B cell (primary cell): ENCODE results near the gene BRD4. TPM values are rescaled to one million over a fixed set of nuclear protein-coding genes. Genes with fewer than 3 reads are reported as not detected.

ENCODE experiments used
- ATAC-seq: fragments of 200-7000 bp; cut with Tn5 transposase; one replicate; pipeline ENCODE4 v1.10.0; 2021; ENCODE audit warnings: low read depth, mild to moderate bottlenecking, moderate number of reproducible peaks, moderate library complexity
- CTCF ChIA-PET: fragments of 350-600 bp; sonication (Branson Sonifier 250); formaldehyde crosslinking; loops from one replicate; lab custom pipeline; 2021; ENCODE audit warnings: antibody characterized with exemption, inconsistent platforms; lab: Charles Lee
- POLR2A ChIA-PET: fragments of 350-600 bp; sonication (Branson Sonifier 250); formaldehyde crosslinking; loops from one replicate; lab custom pipeline; 2021; ENCODE audit warnings: antibody characterized with exemption; lab: Charles Lee
- DNase-seq: peaks from one replicate; pipeline ENCODE4 v3.0.0; 2013
- H2AFZ ChIP-seq: 2 replicates; pipeline ENCODE4 v1.6.1; 2012; ENCODE audit warnings: mild to moderate bottlenecking, low read depth, low read length; ENCODE audit not compliant: insufficient read depth, poor library complexity, severe bottlenecking
- H3K27ac ChIP-seq, 2 donors: 1 replicate in 1 of 2; 2 replicates in 1 of 2; pipeline ENCODE4 v1.5.1; 2012 to 2013; ENCODE audit warnings: low read length in 2 of 2, mild to moderate bottlenecking in 2 of 2, moderate library complexity in 1 of 2
- H3K27me3 ChIP-seq, 4 experiments: fragments of 200-600 bp in 1 of 4; sonication (generic) in 1 of 4; replicated peaks in 1 of 4; 1 replicate in 2 of 4; 2 replicates in 2 of 4; pipeline versions ENCODE4 v1.6.1 to v1.7.0; 2013 to 2016; ENCODE audit warnings: low read length in 3 of 4, mild to moderate bottlenecking in 2 of 4, mixed read lengths in 1 of 4, moderate library complexity in 1 of 4; ENCODE audit not compliant: insufficient read depth in 4 of 4, control insufficient read depth in 3 of 4; ENCODE audit errors: control extremely low read depth in 1 of 4
- H3K36me3 ChIP-seq, 2 experiments: replicated peaks in 1 of 2; 1 replicate in 1 of 2; 2 replicates in 1 of 2; pipeline versions ENCODE4 v1.6.1 to v1.7.1; 2013; ENCODE audit warnings: low read length in 1 of 2; ENCODE audit not compliant: insufficient read depth in 2 of 2, control insufficient read depth in 1 of 2; ENCODE audit errors: control extremely low read depth in 1 of 2, extremely low read depth in 1 of 2
- H3K4me1 ChIP-seq, 2 donors: fragments of 200-600 bp in 1 of 2; sonication (generic) in 1 of 2; 1 replicate in 1 of 2; 2 replicates in 1 of 2; pipeline versions ENCODE4 v1.5.1 to v1.6.1; 2013 to 2017; ENCODE audit warnings: low read length in 2 of 2; ENCODE audit not compliant: control insufficient read depth in 2 of 2, insufficient read depth in 2 of 2
- H3K4me2 ChIP-seq: replicated peaks from 2 replicates; pipeline ENCODE3; 2012; ENCODE audit warnings: mild to moderate bottlenecking, low read depth, low read length; ENCODE audit not compliant: poor library complexity, severe bottlenecking
- H3K4me3 ChIP-seq, 5 experiments: fragments of 200-600 bp in 1 of 5; sonication (generic) in 1 of 5; 1 replicate in 3 of 5; 2 replicates in 2 of 5; pipeline versions ENCODE4 v1.5.1 to v1.7.0; 2011 to 2016; ENCODE audit warnings: low read length in 4 of 5, mild to moderate bottlenecking in 4 of 5, low read depth in 2 of 5, control low read depth in 1 of 5, moderate library complexity in 1 of 5; ENCODE audit not compliant: insufficient read depth in 1 of 5; ENCODE audit errors: control extremely low read depth in 1 of 5, extremely low read depth in 1 of 5
- H3K79me2 ChIP-seq: fragments of 200-600 bp; sonication (generic); one replicate; pipeline ENCODE4 v1.6.0; 2016; ENCODE audit warnings: low read length; ENCODE audit not compliant: control insufficient read depth, insufficient read depth
- H3K9ac ChIP-seq: fragments of 200-600 bp; sonication (generic); 2 replicates; pipeline ENCODE4 v1.6.1; 2017; ENCODE audit warnings: mild to moderate bottlenecking, low read length, moderate library complexity
- H3K9me3 ChIP-seq, 3 donors: one replicate each; pipeline versions ENCODE4 v1.6.1 to v1.7.1; 2013; ENCODE audit warnings: low read length in 2 of 3; ENCODE audit not compliant: control insufficient read depth in 2 of 3, insufficient read depth in 1 of 3; ENCODE audit errors: control extremely low read depth in 1 of 3
- H4K20me1 ChIP-seq: 2 replicates; pipeline ENCODE4 v1.6.0; 2012; ENCODE audit warnings: mild to moderate bottlenecking, low read length; ENCODE audit not compliant: insufficient read depth, control insufficient read depth, poor library complexity, severe bottlenecking
- H3K27ac Mint-ChIP-seq: one replicate; pipeline ENCODE4 v1.8.0; 2021; ENCODE audit warnings: mixed read lengths
- H3K27me3 Mint-ChIP-seq: one replicate; pipeline ENCODE4 v1.8.0; 2021; ENCODE audit warnings: mixed read lengths
- H3K4me1 Mint-ChIP-seq: one replicate; pipeline ENCODE4 v1.8.0; 2021; ENCODE audit warnings: mixed read lengths
- H3K4me3 Mint-ChIP-seq: one replicate; pipeline ENCODE4 v1.8.0; 2021; ENCODE audit warnings: mixed read lengths
- H3K9me3 Mint-ChIP-seq: one replicate; pipeline ENCODE4 v1.8.0; 2022; ENCODE audit warnings: mixed read lengths; ENCODE audit not compliant: insufficient read depth
- EZH2 ChIP-seq: IDR thresholded peaks from 2 replicates; pipeline ENCODE4 v1.6.1; 2012; ENCODE audit warnings: borderline replicate concordance, low read depth, mild to moderate bottlenecking, moderate library complexity, low read length; ENCODE audit not compliant: insufficient read depth, poor library complexity, severe bottlenecking
- WGBS: methylation state at CpG from one replicate; pipeline ENCODE4 v1.1.5; 2013; ENCODE audit warnings: missing lambda C conversion rate; ENCODE audit not compliant: insufficient coverage; 5-methylcytosine and 5-hydroxymethylcytosine counted together
- intact Hi-C: fragments of 100-400 bp; cut with micrococcal nuclease; formaldehyde crosslinking; loops from one replicate; pipeline ENCODE4 v1.10.0; 2022
- polyA minus RNA-seq: library from RNA; depleted of rRNA, polyadenylated mRNA; stranded (reverse); fragments of >200 nt; gene quantifications from 2 replicates; pipeline ENCODE4 v1.2.3, GENCODE V29; 2012
- polyA plus RNA-seq: library from polyadenylated mRNA; depleted of rRNA; stranded (reverse); fragments of >200 nt; gene quantifications from 2 replicates; pipeline ENCODE4 v1.2.3, GENCODE V29; 2012
- total RNA-seq, 2 donors: library from RNA; stranded (reverse); fragments of 120-200 nt in 1 of 2; gene quantifications; 1 replicate in 1 of 2; 2 replicates in 1 of 2; pipeline versions ENCODE4 v1.2.3 to v1.2.4, GENCODE V29; 2013 to 2022
- TF ChIP-seq, protein P1 (sequence below): fragments of 200-600 bp; IDR thresholded peaks from one replicate; pipeline ENCODE4 v1.8.0; 2022; ENCODE audit warnings: antibody characterized with exemption, mild to moderate bottlenecking

BRD4 gene
- 209 and 233 TPM in 2 replicates for total RNA-seq
- 21.6 TPM for total RNA-seq (2013)
- 27.3 and 30.7 TPM in 2 replicates for polyA plus RNA-seq
- 35.0 and 78.3 TPM in 2 replicates for polyA minus RNA-seq

DNA sequence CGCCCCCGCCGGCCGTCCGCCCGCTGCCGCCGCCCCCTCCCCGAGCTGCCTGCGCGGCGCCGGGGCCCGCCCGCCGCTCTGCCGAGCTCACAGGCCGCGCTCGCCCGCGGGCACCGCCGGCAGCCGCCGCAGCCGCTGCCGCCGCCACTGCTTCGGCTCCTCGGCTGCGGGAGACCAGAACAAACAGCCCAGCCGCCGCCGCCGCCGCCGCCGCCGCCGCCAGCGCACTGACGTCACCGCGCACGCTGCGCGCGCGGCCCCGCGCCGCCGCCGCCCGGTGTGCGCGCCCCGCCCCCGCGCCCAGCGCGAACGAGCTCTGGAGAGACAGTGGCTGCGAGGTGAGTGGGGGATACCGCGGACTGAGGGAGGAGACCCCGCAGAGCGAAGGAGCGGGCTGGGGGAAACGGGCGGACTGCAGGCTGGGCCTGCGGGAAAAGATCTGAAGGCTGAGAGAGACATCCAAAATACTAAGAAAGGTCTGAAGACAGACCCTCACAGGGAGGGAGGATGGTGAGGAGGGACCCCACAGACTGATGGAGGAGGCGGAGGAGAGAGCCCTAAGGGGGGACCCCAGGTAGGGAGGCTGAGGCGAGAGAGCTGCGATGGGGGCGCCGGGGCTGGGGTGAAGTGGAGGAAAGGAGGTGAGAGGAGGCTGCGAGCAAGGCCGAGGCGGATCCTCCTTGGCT, at the start of gene BRD4:
BRD4 (minus strand) TSS at position 229 of the 686 bp plus-strand sequence. CDS start 59,440 bp downstream, outside the sequence.
- WGBS = under 1% methylated on average over 77 of the region's 81 CpGs
- peak within 1 kb of the TSS; percentile 97 for H3K4me3 Mint-ChIP-seq
- H3K9me3 Mint-ChIP-seq = no peaks in the 10 kb centered on the region
- Histone ChIP-seq H3K27me3 (no peaks in the 10 kb centered on the region), H3K36me3 (peaks cover 0 to 7% of the 10 kb centered on the region in 2 experiments), H3K27ac (peak within 1 kb of the TSS; percentile 92 to 96), H3K79me2 (peaks cover 84% of the 10 kb centered on the region), H3K4me3 (peak within 1 kb of the TSS; percentile 78 to 99 (median 85)), H2AFZ (peak within 1 kb of the TSS; percentile 51), H4K20me1 (peaks cover 35% of the 10 kb centered on the region), H3K9me3 (peaks cover 0 to 3% (median 0%) of the 10 kb centered on the region in 3 donors), H3K9ac (peak within 1 kb of the TSS; percentile 97), H3K4me1 (peaks cover 42 to 62% of the 10 kb centered on the region in 2 donors), H3K4me2 (peak within 1 kb of the TSS; percentile 99)
- H3K27ac Mint-ChIP-seq = peak within 1 kb of the TSS; percentile 96
- ChIA-PET CTCF (interaction anchor here (2.6 kb wide), 2 partner anchors 44 to 47 kb away, joined by 14 to 17 read pairs; partner anchors contain the start of gene AKAP8), POLR2A (interaction anchor here (0.9 to 2.8 kb wide), 4 partner anchors 15 to 65 kb away, joined by 3 to 58 read pairs (median 8); partner anchors contain the start of gene AKAP8)
- peaks cover 52% of the 10 kb centered on the region for H3K4me1 Mint-ChIP-seq
- no peaks in the 10 kb centered on the region for H3K27me3 Mint-ChIP-seq
- peak; percentile 89 for DNase-seq
- intact Hi-C loops = loop anchor here (5.0 kb wide), 2 partner anchors 155 to 205 kb away; a partner anchor contains a TSS
- TF ChIP-seq, protein P1, sequence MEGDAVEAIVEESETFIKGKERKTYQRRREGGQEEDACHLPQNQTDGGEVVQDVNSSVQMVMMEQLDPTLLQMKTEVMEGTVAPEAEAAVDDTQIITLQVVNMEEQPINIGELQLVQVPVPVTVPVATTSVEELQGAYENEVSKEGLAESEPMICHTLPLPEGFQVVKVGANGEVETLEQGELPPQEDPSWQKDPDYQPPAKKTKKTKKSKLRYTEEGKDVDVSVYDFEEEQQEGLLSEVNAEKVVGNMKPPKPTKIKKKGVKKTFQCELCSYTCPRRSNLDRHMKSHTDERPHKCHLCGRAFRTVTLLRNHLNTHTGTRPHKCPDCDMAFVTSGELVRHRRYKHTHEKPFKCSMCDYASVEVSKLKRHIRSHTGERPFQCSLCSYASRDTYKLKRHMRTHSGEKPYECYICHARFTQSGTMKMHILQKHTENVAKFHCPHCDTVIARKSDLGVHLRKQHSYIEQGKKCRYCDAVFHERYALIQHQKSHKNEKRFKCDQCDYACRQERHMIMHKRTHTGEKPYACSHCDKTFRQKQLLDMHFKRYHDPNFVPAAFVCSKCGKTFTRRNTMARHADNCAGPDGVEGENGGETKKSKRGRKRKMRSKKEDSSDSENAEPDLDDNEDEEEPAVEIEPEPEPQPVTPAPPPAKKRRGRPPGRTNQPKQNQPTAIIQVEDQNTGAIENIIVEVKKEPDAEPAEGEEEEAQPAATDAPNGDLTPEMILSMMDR = no peak
- no peak for TF ChIP-seq EZH2
- ATAC-seq = peak; percentile 37

DNA sequence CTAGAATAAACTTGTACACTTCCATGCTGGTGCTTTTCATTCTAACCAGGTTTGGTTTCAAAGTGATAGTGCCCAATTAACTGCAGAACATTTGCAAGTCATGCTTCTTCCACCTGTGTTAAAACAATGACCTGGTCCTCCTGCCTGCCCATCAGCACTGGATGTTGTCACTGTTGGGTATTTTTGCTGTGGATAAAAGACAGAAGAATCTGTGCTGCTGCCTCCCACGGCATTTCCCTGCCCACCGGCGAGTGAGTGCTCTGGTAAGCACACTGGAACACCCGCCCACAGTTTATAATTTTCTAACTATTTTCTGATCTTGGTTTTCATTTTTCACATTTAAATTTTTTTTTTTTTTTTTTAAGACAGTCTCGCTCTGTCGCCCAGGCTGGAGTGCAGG, 49.5 kb upstream of the BRD4 start:
- Histone ChIP-seq H4K20me1 (peaks cover 30% of the 10 kb centered on the region), H3K4me3 (no peak overlapping the region), H3K4me1 (peaks cover 20% of the 10 kb centered on the region in 2 donors), H3K79me2 (peaks cover 39% of the 10 kb centered on the region), H3K4me2 (no peak overlapping the region), H3K36me3 (peaks cover 3 to 6% of the 10 kb centered on the region in 2 experiments), H3K9ac (no peak overlapping the region), H3K27ac (no peak overlapping the region), H2AFZ (no peak overlapping the region), H3K27me3 (no peaks in the 10 kb centered on the region), H3K9me3 (no peaks in the 10 kb centered on the region)
- Mint-ChIP-seq H3K9me3 (no peaks in the 10 kb centered on the region), H3K27ac (peak overlapping the region; percentile 88), H3K4me3 (peak overlapping the region; percentile 97), H3K27me3 (no peaks in the 10 kb centered on the region), H3K4me1 (peaks cover 30% of the 10 kb centered on the region)
- POLR2A ChIA-PET = no interaction called here
- CTCF ChIA-PET = interaction anchor here (1.3 kb wide), 1 partner anchor 174 kb away, joined by 3 read pairs; no protein-coding TSS in a partner anchor
- ATAC-seq (no peak), DNase-seq (no peak)
- intact Hi-C loops = no loop called here
- no CpG with 5 or more reads among the region's 6 CpGs for WGBS
- no peak for TF ChIP-seq EZH2
- TF ChIP-seq, protein P1 = no peak
